ENCODE measurements around the gene MYADML2.
"Not testable (repeated sequence)": the region's sequence is repeated elsewhere in the genome, so short reads cannot be mapped to it uniquely, and the experiment has no call there.

The MYADML2 gene

DNA sequence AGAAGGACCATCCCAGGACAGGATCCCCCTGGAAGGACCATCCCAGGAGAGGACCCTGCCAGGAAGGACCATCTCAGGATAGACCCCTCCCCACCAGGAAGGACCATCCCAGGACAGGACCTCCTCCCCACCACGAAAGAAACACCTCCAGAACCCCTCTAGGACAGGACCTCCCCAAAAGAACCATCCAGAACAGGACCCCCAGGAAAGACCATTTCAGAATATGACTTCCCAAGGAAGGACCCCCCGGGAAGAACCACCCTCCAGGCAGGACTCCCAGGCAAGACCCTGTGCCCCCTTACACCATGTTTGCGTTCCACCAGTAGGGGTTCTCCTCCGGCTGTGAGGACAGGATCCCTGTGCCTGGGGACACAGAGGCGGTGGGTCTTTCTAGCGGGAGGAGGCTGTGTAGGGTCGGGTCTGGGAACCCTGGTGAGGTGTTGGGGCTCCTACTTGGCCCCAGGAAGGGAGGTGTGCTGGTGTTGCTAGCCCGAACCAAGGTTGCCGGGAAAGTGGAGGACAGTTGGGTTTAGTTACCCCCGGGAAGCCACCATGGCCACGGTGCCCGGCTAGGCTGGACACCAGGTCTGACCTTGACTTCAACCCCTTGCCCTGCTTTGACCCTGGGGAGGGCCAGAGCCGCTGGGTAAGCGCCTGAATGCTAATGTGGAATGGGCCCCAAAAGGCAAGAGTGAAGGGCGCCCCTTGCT lies 11.8 kb upstream of the MYADML2 start:
- no peak for DNase-seq (ENCODE audit: low read depth)

DNA sequence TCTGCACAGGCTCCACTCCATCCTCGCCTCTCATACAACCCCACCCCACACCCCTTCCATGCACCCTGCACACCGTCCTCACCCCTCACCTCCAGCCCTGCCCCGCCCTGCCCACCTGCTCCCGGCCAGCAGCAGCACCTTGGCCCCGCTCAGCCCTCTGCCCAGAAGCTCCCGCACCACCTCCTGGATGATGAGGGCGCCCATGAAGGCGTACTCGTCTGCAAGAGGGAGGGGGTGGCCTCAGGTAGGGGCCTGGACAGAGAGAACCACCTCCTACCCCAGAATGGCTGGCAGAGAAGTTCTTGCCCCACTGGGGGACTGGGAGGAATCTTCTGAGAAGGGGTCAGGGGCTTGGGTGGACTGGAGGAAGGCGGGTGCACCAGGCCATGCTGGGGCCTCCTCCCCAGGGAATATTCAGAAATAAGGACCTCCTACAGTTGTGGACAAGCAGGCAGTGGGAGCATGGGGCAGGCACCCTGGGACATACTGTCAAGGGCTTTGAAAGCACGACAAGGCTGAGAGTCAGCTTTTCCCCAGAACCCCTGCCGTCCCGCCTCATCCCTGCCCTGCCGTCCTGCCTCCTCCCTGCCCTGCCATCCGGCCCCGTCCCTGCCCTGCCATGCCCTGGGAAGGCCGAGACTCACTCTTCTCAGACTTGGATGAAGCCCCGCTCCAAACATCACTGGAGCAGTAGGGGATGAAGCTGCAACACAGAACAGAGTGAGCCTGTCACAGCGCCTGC lies 10.8 kb upstream of the MYADML2 start:
- DNase-seq (ENCODE audit: low read depth): no peak

GRCh38 chr17:81956607-81957589 lies 9.9 kb upstream of the MYADML2 start:
- no peak for DNase-seq (ENCODE audit: low read depth)

DNA sequence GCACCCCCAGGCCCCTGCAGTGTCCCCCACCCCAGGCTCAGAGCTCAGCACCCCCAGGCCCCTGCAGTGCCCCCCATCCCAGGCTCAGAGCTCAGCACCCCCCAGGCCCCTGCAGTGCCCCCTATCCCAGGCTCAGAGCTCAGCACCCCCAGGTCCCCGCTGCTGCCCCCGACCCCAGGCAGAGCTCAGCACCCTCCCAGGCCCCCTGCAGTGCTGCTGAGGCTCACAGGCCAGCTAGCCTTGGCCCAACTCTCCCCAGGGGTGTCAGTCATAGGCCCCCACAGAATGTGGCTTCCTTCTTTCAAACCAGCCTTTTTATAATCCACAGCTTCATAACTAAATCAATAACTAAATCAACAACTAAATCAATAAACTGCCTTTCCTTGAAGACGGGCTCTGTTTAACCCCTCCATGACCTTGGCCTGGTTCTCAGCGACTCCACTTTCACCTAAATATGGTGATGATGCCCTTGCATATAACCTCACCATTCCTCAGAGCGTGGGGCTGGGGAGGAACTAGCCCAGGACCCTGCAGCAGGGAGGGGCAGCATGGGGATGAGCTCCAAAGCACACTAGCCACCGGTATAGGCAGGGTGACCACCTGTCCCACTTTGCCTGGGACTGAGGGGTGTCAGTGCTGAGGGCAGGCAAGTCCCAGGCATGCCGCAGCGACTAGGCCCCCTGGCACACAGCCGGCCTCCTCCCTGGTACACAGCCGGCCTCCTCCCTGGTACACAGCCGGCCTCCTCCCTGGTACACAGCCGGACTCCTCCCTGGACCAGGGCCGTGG lies 8.9 kb upstream of the MYADML2 start:
- DNase-seq (ENCODE audit: low read depth): no peak

GRCh38 chr17:81955058-81955681 lies 8.1 kb upstream of the MYADML2 start:
- DNase-seq (ENCODE audit: low read depth): no peak

GRCh38 chr17:81954131-81955057 lies 7.4 kb upstream of the MYADML2 start:
- no peak for DNase-seq (ENCODE audit: low read depth)

DNA sequence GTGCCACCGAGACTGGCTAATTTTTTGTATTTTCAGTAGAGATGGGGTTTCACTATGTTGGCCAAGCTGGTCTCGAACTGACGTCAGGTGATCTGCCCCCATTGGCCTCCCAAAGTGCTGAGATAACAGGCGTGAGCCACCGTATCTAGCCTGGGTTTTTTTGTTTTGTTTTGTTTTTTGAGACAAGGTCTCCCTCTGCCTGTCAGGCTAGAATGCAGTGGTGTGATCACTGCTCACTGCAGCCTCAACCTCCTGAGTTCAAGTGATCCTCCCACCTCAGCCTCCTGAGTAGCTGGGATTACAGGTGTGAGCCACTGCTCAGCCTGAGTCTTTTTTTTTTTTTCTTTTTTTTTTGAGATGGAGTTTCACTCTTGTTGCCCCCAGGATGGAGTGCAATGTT lies 6.4 kb upstream of the MYADML2 start:
- DNase-seq (ENCODE audit: low read depth): not testable (repeated sequence)

DNA sequence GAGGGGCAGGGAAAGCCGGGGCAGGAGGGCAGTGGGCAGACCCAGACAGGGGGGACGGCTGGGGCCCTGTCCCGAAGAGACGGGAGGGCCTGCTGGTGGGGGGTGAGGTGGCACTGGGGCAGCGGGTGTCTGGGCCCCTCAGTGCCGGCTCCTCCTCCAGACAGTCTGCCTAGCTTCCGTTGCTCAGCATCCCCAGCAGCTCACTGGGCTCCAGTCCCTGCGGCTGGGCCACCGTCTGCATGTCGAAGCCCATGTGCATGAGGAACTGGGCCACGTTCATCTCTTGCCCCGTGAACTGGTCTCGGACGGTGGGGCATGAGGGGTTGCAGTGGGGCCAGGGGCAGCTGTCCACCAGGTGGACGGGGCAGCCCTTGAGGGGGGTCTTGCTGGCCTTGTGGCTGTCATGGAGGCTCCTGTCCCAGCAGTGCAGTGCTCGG lies 5.8 kb upstream of the MYADML2 start:
- DNase-seq (ENCODE audit: low read depth): no peak

GRCh38 chr17:81951785-81952684 lies 5.0 kb upstream of the MYADML2 start:
- no peak for DNase-seq (ENCODE audit: low read depth)

DNA sequence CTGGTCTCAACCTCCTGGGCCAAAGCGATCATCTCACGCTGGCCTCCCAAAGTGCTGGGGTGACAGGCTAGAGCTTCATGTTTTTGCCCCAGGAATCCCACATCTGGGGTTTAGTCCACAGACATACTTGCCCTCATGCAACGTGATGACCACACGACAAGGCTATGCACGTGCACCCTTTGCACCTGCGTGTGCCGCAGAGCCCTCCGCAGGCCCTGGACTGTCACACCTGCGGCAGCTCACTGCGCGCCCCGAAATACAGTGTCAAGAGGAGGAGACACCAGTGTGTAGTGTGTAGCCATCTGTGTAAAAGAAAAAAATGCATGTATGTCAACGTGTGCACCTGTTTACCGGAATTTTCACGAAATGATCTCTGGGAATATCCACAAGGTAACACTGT lies 3.5 kb upstream of the MYADML2 start:
- no peak for DNase-seq (ENCODE audit: low read depth)

DNA sequence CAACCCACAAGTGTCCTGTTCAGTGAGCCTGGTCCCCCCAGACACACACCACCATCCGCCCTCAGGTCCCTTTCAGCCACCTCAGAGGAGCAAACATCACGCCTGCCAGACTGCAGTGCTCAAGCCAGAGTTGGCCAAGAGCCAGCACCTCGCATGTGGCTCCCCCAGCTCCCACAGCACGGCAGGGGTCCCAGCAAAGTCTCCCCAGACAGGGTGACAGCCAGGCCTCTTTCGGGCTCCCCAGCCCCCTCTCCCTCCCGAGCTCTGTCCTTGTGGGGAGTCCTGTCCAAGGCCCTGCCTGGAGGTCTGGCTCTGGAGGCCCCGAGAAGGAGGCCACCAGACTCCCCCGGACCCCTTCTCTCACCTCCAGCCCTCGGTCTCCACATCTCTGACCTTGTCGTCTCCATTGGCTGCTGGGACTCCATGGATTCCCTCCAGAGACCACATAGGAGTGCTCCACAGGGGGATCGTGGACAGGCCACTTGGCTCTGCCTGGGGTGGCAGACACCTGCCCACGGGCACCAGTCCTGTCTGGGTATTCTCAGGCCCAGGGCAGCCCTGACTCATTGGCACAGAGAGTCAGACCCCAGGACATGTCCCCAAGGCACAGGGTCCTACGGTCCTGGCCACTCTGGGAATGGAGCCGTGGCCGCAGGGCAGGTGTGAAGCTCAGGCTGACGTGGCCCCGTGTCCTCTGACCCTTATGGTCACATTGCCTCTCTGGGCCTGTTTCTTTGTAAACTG lies 1.8 kb upstream of the MYADML2 start:
- no peak for DNase-seq (ENCODE audit: low read depth)

DNA sequence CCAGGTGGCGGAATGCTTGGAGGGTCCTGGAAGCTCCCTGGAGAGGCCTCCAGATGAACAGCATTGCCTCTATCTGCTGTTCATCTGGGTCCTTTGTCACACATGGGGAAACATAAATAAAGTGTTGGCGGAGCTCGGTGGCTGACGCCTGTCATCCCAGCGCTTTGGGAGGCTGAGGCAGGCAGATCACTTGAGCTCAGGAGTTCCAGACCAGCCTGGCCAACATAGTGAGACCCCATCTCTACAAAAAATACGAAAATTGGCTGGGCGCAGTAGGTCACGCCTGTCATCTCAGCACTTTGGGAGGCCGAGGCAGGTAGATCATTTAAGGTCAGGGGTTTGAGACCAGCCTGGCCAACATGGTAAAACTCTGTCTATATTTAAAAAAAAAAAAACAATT lies 2.2 kb downstream of the MYADML2 start:
- no peak for DNase-seq (ENCODE audit: low read depth)

GRCh38 chr17:81942167-81942553 lies 4.9 kb downstream of the MYADML2 start:
- no peak for DNase-seq (ENCODE audit: low read depth)

GRCh38 chr17:81941484-81942166 lies 5.4 kb downstream of the MYADML2 start:
- DNase-seq (ENCODE audit: low read depth): no peak

DNA sequence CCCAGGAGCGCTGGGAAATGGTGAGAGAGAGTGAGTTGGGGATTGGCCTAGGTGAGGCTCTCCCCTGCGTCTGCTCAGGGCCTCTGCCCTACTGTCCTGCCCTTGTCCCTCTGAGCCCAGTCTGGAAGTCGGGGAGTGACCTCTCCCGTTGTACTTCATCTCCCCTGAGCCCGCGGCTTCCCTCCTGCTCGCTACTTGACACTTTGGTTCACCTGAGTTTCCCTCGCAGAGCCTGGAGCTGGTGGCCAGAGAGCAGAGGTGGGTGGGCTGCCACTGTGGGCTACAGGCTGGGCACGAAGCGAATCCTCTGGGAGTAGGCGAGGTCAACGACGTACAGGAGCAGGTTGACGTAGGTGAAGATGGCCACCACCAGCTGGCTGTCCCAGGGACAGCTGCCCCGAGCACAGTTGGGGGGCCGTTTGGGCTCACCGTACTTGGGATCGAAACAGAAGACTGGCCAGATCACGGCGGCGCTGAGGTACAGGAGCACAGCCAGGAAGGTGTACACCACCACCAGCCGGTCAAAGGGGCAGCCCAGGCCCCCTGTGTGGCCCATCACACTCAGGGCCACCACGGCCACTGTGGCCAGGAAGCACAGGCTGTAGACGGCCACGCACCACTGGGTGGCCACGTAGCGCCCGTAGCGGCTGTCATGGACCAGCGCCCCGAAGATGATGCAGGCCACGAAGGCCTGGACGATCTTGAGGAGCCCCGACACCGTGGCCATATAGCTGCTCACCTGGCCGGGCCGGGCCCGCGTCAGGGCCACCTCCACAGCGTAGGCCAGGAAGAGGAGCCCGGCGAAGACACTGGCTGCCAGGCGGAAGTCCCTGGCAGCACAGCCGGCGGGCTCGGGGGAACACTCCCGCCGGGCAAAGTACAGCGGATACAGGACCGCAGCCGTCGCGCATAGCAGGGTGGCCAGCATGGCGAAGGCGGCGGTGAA lies 6.2 kb downstream of the MYADML2 start:
- DNase-seq (ENCODE audit: low read depth): no peak

GRCh38 chr17:81939881-81940385 lies 7.1 kb downstream of the MYADML2 start:
- DNase-seq (ENCODE audit: low read depth): no peak

All from activated T-helper 1 cell treated with Interleukin-2 at 50 U/mL for 16 hours (primary cell).